ENCODE measurements around the gene CAMTA1.

The CAMTA1 gene

DNA sequence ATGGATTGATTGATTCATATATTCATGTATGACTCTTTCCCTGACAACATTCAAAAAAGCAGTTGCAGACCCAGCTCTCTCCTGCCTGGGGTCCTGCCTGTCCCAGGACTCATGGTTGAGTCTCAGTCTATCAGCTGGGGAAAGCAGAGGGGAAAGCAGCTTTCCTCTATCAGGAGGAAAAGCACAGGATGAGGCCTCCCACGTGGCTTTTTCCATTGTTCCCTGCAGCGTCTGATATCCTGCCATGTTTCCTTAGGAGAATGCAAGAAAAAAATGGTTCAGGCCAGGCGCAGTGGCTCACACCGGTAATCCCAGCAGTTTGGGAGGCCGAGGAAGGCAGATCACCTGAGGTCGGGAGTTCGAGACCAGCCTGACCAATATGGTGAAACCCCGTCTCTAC lies 852.8 kb downstream of the CAMTA1 start:
- no peak for DNase-seq (ENCODE audit: low spot score)

DNA sequence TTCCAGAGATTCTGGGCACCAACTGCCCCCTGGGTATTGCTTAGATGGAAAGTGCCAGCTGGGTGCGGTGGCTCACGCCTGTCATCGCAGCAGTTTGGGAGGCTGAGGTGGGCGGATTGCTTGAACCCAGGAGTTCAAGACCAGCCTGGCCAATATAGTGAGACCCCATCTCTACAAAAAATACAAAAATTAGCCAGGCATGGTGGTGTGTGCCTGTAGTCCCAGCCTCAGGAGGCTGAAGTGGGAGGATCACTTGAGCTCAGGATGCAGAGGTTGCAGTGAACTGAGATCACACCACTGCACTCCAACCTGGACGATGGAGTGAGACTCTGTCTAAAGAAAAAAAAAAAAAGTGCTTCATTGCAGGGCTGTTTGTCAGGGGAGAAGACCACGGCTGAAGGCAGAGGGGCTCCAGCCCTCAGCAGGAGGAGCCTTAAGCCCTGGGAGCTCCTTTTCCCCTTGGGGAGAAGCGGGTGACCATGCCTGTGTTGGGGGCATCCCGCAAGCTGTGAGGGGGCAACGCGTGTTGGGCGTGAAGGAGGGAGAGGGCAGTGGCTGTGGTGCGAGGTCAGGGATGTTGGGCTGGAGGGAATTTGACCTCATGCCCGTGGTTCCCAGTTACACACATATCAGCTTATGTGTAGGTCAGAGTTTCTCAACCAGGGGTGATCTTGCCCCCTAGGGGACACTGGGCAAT lies 854.3 kb downstream of the CAMTA1 start:
- no peak for DNase-seq (ENCODE audit: low spot score)

DNA sequence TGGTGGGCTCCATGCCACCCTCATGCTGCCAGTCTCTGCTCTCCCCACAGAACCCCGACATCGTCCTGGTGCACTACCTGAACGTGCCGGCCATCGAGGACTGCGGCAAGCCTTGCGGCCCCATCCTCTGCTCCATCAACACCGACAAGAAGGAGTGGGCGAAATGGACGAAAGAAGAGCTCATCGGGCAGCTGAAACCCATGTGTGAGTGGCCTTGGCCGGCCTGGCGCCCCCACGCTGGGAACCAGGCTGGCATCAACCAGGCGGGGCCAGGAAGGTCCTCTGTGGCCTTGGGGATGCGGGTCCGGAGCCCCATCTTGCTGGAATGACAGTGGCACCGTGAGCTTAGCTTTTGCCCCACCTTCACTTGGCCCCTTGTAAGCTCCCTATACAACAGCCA lies 855.1 kb downstream of the CAMTA1 start:
- no peak for DNase-seq (ENCODE audit: low spot score)

DNA sequence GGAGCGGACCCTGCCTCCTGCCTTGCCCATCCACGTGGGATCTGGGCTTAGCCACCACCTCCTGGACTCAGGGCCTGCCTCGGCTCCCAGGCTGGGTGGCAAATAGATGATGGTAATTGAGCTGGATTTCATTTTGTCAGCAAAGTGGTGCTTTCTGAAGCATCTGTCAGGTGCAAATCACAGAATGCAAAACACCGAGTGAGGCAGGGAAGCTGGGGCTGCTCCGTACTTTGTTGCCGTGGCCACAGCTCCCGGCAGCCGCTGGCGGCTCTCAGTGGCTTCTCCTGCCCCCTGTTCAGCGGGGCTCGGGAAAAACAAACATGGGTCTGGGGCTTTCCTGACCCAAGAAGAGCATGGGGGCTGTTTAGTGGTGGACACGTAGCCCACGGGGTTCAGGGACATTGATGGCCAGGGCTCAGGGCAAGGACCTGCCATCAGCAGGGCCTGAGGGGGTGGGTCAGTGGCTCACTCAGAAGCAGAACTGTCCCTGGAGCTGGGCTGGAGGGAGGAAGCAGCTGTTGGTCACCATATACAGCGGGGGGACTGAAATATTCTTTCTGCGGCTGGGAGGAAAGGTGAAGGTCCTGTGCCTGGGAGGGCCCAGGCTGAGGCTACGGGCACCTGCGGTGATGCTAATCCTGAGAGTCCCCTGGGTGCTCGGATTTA lies 855.8 kb downstream of the CAMTA1 start:
- no peak for DNase-seq (ENCODE audit: low spot score)

DNA sequence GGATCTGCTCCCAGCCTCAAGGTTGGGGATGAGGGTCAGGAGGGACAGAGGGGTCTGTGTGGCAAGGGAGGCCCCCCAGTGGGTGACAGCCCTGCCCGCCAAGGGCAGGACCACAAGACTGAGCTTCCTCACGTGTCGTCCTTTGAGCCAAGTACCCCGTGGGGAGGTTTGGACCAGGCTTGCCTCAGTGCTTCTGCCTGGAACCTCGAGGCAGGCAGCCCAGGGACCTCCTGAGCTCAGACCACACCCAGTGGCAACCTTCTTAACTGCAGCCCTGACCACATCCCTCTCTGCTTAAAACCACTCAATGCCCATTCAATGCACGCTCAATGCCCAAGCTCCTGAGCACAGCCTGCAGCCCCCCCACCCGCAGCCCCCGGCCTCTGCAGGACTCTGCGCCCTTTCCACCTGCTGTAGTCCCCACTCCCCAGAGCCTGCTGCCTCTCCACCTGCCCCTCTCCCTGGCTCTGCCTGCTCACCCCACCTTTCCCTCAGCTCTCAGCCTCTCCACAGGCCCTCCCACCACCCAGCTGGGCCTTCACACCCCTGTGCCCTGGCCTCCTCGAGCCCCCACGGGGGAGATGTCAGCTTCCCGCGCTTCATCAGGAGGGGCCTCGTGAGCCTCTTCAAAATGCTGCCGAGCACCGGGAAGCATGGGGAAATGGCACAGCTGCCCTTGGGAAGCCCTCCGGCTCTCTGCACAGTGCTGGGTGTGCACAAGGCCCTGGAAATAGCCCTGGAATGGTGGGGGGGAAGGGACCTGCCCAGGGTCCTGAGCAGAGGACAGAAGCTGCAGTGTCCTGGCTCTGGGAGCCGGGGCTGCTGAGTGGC lies 856.5 kb downstream of the CAMTA1 start:
- no peak for DNase-seq (ENCODE audit: low spot score)

DNA sequence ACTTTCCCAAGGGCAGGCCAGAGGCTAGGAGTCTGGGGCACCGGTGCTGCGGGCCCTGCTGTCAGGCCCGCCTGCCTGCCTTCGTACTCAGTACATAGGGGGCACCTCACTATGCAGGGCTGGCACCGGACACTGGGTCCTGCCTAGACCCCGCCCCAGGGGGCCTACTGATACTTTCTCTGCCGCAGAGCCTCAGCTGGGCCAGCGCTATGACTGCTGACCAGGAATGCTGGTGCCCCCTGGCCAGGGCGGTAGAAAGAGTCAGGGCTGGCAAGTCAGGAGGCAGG lies 857.1 kb downstream of the CAMTA1 start:
- DNase-seq (ENCODE audit: low spot score), result no peak

DNA sequence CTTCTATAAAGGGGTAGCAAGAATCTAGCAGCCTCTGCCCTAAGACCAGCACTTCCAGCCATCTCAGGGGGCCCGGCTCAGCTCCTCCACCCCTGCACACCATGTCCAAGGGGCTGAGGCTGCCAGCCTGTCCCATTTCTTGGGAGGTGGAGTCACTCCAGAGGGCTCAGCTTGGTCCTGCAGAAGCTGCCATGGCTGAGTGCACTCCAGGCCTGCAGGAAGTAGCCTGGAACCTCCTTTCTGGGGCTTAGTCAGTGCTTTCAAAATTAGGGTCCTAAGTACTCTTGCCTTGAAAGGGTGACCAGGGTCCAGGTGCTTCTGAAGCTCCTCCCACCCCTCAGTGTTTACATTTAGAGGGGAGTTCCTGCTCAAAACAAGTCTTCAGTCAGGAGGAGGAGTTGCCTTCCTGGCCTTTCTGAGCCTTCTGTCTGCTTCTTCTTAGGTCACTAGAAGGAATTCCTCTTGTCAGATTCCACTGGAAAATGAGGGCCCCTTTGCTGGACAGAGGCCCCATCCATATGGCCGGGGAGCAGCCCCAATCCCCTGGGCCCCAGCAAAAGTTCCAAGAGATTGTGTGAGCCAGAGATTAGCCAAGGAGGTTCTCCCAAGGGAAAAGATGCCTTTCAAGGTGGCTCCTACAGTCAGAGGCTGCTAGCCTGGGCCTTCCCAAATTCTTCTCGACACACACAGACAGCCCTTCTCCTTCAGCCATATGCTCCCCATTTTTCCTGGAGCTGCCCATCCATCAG lies 857.7 kb downstream of the CAMTA1 start:
- DNase-seq (ENCODE audit: low spot score), result no peak

DNA sequence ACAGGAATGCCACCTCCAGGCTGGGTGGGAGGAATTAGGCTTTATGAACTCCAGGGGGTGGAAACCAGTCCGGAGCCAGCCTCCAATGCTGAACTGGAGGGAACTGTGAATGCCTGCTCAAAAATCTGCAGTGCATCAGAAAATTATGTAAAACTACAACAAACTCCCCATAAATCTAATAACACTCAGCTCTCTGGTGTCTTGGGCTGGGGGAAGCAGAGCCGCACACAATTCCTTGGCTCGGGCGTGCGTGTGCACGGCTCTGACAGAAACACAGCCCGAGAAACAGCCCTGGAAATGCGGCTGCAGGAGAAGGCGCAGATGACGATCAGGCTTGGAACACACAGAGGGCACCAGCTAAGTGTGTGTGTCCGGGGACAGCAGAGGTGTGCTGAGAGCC lies 858.3 kb downstream of the CAMTA1 start:
- no peak for DNase-seq (ENCODE audit: low spot score)

DNA sequence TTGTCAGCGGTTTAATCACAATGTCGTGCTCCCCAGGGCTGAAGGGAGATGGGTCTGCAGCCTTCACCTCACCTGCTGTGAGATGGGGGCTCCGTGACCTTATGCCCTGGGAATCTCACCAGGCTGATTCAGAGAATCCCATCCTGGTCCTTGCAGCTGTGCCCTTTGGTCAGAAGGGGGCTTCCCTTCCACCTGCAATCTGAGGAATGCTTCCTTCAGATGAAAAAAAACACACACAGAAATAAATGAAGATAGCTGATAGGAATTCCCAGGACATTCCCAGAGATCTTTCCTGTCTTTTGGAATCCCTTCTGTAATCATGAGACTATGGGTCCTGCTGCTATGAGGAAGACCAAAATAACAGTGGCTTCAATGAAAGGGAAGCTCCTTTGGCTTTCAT lies 858.8 kb downstream of the CAMTA1 start:
- DNase-seq (ENCODE audit: low spot score), result no peak

DNA sequence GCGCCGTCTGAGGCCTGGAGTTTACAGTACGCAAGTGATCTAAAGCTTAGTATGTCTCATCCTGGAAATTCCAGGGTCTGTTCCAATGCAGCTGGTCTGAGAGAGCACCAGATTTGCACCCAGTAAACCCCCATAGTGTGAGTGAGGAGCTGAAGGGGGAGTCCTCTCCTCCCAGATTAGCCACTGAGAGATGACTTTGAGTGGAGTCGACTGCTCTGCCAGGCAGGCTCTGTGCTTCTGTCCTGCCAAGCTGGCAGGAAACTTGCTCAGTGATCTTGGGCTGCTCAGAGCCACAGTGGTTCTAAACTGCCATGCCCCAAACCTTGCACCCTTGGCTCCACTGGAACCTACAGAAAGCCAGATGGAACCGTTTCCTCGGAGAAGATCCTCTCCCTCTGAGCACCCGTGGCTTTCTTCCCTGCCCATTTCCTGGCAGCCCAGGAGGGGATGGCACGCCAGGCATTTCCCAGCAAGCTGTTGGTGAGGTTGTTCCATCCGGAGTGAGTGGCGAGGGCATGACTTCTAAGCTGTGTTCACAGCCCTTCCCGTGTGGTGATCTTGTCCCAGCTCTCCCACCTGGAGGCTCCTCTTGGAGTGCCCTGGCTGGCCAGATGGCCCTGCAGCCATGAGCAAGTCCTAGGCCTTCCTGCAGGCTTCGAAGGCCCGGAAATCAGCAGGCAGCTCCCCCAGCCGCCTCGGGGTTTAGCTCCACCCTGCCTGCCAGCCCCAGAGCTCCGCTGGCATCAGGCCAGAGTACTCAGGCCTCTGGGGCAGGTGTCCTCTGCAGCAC lies 859.9 kb downstream of the CAMTA1 start:
- DNase-seq (ENCODE audit: low spot score), result no peak

DNA sequence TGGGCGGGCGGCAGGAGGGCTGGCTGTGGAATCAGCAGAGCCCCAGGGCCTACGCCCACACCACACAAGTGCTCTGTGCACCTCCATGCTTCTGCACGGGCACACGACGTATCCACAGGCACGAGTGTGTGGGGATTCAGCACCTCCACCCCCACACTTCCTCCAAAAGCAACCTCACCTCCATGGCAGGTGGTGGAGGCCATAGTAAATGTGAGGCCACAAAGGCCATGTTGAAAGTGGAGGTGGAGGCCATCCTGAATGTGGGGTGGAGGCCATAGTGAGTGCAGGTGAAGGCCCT lies 860.4 kb downstream of the CAMTA1 start:
- no peak for DNase-seq (ENCODE audit: low spot score)

DNA sequence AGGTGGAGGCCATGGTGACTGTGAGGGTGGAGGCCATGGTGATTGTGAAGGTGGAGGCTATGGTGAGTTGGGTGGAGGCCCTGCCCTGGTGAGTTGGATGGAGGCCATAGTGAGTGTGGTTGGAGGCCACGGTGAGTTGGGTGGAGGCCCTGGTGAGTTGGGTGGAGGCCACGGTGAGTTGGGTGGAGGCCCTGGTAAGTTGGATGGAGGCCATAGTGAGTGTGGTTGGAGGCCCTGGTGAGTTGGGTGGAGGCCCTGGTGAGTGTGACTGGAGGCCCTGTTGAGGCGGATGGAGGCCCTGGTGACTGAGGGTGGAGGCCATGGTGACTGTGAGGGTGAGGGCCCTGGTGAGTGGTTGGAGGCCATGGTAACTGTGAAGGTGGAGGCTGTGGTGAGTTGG lies 860.9 kb downstream of the CAMTA1 start:
- DNase-seq (ENCODE audit: low spot score), result no peak

DNA sequence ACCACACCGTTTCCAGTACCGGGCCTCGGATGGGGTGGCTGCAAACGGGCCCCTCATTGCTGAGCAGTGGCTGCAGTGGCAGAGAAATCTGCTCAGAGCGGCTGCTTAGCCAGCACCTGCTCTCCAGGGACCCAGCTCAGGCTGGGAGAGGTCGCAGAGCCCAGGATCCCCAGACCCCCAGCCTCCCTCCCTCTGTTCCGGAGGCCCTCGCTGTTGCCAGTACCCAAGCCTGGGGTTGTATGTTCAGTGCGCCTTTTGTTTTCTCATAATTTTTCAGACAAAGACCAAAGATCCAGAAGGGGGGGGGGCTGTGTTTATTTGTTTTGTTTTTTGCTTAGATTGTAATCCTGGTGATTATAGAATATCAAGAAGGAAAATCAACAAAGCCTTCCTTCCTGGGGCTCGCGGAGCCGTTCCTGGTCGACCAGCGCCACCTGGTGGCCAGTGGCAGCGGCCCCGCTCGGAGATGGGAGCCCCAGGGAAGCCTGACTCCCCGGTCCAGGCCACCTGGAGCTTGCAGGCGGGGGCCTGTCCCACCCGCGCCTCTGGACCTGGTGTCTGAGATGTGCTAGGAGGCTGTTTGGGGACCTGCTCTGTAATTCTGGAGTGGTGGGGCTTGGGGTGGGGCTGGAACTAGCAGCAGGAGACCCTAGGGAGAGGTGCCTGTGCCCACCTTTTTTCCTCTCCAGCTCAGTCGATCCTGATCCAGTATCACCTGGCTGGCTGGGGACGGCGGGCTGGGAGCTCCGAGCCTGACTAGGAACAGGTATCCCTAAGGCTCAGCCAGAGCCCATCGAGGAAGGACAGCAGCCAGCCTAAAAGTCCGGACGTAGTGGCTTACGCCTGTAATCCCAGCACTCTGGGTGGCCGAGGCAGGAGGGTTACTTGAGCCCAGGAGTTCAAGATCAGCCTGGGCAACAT lies 862.0 kb downstream of the CAMTA1 start:
- DNase-seq (ENCODE audit: low spot score), result peak; percentile 82

DNA sequence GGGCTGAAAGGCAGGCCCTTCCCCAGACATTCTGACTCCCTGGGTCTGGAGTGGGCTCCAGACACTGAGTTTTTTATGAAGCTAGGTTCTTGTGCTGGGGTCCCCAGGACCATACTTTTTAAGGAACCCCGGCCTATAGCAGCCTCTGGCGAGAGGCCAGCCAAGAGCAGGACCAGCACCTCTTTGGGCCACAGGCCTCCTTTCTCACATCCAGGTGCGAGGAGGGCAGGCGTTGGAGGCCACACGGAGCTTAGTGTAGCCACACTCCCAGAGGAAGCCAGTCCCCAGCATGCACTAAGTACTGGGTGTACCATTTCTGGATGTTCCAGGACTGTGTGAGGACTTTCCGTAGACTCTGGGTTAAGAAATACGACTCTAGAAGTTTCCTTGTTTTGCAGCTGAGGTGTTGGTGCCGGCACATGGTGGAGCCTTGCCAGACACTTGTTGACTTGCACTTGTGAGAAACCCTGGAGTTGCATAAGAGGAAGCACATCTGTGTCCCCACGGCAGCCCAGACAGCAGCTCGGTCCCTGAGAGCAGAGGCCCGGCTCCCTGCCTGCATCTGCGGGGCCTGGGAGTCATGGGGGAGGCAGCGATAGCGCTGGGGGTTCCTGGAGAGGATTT lies 863.6 kb downstream of the CAMTA1 start:
- DNase-seq (ENCODE audit: low spot score), result no peak

DNA sequence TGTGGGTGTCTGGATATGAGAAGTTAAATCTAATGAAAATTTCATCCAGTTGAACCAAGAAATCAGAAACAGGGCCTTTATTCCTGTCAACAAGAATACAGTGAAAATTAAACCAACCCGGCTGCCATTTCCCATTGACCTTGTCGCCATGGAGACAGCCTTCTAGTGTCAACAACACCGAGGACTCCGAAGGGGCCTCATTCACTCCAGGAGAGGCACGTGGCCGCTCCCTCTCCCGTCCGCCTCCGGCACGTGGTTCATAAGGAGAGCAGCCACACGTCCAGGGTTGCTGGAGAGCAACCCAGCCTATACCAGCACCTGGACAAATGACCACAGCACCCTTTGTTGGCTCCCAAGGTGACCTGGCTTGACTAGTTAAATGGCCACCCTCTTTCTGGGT lies 865.5 kb downstream of the CAMTA1 start:
- no peak for DNase-seq (ENCODE audit: low spot score)

DNA sequence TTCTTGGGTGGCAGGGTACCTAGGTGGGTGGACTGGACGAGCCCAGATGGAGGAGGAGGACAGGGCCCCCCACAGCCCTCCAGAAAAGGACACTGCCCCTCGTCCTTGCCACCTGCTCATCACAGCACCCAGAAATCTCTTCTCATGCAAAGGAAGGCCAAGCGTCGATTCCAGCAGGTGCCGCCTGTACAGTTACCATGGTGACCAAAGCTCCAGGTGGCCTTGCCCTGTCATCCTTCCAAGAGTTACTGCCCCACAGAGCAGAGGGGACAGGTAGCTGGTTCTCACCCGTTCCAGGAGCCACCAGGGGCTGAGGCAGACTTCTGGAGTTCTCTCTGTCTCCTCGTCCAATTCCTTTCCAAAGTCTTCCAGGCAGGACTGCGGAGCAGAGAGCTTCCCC lies 865.9 kb downstream of the CAMTA1 start:
- DNase-seq (ENCODE audit: low spot score), result no peak

DNA sequence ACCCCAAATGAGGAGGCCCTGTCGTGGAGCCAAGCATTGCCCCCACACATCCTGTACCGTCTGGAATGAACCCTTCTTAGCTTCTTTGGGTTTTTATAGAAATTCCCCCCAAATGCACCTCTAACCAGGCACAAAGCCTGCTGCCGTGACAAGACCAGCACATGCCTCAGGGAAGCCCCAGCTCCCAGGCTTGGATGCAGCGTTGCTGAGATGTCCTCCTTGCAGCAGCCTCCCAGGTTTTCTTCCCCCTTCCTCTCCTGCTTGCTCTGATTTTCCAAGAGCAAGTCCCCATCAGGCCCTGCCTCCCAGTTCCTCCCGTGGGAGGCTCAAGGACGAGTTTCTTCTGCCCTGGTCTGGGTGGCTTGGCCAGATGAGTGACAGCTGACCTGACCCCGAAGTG lies 866.8 kb downstream of the CAMTA1 start:
- no peak for DNase-seq (ENCODE audit: low spot score)

DNA sequence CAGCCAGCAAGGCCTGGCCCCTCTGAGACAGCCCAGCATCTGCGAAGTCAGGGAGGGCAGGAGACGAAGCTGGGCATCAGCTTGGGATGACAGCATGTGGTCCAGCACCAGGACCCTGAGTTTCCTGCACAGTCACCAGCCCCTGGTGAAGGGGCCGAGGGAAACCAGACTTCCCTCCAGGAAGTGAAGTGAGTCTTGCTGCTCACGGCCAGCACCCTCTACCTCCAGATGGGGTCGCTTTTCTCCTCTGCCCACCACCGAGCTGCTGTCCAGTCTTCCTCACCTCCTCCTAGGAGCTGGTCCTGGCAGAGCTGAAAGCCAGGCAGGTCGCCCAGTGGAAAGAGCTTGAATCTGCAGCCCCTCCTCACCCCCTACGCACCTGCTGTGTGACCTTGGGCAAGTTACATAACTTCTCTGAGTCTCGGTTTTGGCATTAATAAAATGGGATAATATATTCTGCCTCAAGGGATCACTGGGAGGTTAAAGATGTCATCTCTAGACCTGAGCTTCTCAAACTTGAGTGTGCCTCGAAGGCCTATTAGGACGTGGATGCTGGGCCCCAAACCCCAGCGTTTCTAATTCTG lies 867.4 kb downstream of the CAMTA1 start:
- DNase-seq (ENCODE audit: low spot score), result no peak

DNA sequence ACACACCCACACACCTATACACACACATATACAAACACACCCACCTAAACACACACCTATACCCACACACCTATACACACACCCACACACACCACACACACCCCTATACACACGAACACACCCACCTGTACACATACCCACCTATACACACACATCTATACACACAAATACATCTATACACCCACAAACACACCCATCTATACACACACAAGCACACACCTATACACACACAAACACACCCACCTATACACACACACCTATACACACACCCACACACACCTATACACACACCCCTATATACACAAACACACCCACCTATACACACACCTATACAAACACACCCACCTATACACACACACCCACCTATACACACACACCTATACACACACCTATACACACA lies 869.5 kb downstream of the CAMTA1 start:
- no peak for DNase-seq (ENCODE audit: low spot score)

DNA sequence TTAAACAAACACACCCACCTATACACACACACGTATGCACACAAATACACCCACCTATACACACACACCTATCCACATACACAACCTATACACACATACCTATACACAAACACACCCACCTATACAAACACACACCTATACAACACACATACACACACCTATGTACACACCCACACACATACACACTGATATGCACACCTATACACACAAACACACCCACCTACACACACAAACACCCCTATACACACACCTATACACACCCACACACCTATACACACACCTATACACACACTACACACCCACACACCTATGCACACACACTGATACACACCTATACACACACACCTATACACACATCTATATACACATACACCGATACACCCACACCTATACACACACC lies 870.1 kb downstream of the CAMTA1 start:
- DNase-seq (ENCODE audit: low spot score), result no peak

Data from COLO829 (cell line).